Calu3 (cell line): ENCODE measurements around the gene PHF13. TPM values are rescaled to one million over a fixed set of nuclear protein-coding genes. Genes with fewer than 3 reads are reported as not detected.

Experiments used
- BruUV-seq: library from RNA; stranded (reverse); fragments of 400-500 nt; replicated peaks from 2 replicates; lab custom pipeline; 2021; lab: Mats Ljungman, UMichigan
- CTCF ChIA-PET: fragments of 300-600 bp; sonication (Branson Sonifier 250); formaldehyde crosslinking; loops from one replicate; lab custom pipeline; 2022; ENCODE audit warnings: antibody characterized with exemption; lab: Charles Lee
- DNase-seq: peaks from one replicate; pipeline ENCODE4 v3.0.0; 2022
- H3K27ac Mint-ChIP-seq: one replicate; pipeline ENCODE4 v1.8.0; 2022; ENCODE audit warnings: mixed read lengths; ENCODE audit not compliant: unreplicated experiment
- H3K27me3 Mint-ChIP-seq: one replicate; pipeline ENCODE4 v1.8.0; 2022; ENCODE audit warnings: mixed read lengths; ENCODE audit not compliant: unreplicated experiment
- H3K36me3 Mint-ChIP-seq: one replicate; pipeline ENCODE4 v1.8.0; 2022; ENCODE audit warnings: mild to moderate bottlenecking, moderate library complexity, mixed read lengths; ENCODE audit not compliant: insufficient read depth, unreplicated experiment
- H3K4me1 Mint-ChIP-seq: one replicate; pipeline ENCODE4 v1.8.0; 2022; ENCODE audit warnings: mild to moderate bottlenecking, low read depth, mixed read lengths; ENCODE audit not compliant: unreplicated experiment
- H3K4me3 Mint-ChIP-seq: one replicate; pipeline ENCODE4 v1.8.0; 2022; ENCODE audit warnings: mild to moderate bottlenecking, low read depth, moderate library complexity, mixed read lengths; ENCODE audit not compliant: unreplicated experiment
- H3K9me3 Mint-ChIP-seq: one replicate; pipeline ENCODE4 v1.8.0; 2022; ENCODE audit warnings: low read depth, mixed read lengths; ENCODE audit not compliant: unreplicated experiment
- CTCF ChIP-seq: fragments of 200-600 bp; IDR thresholded peaks from one replicate; pipeline ENCODE4 v1.8.0; 2022; ENCODE audit warnings: antibody characterized with exemption; ENCODE audit not compliant: unreplicated experiment
- intact Hi-C: fragments of 100-400 bp; cut with micrococcal nuclease; formaldehyde crosslinking; loops from one replicate; pipeline ENCODE4 v1.10.0; 2022; ENCODE audit not compliant: unreplicated experiment
- total RNA-seq: library from RNA; stranded (reverse); gene quantifications from 2 replicates; pipeline ENCODE4 v1.2.3, GENCODE V29; 2022

Gene PHF13
- total RNA-seq, 1 experiment from 2014 or later: 14.5 TPM

GRCh38 chr1:6667139-6667538 is 53.6 kb downstream of the PHF13 start:
- no peaks in the 10 kb centered on the region for H3K36me3 Mint-ChIP-seq
- CTCF ChIA-PET: no interaction called here
- H3K27me3 Mint-ChIP-seq: no peaks in the 10 kb centered on the region
- BruUV-seq: no TSS peak
- H3K27ac Mint-ChIP-seq: no peak overlapping the region
- intact Hi-C loops: no loop called here
- H3K4me3 Mint-ChIP-seq: no peak overlapping the region
- no peak for TF ChIP-seq CTCF
- H3K4me1 Mint-ChIP-seq: no peaks in the 10 kb centered on the region
- H3K9me3 Mint-ChIP-seq: no peaks in the 10 kb centered on the region
- no peak for DNase-seq

GRCh38 chr1:6668503-6668902 is 55.0 kb downstream of the PHF13 start:
- Mint-ChIP-seq H3K4me3 (no peak overlapping the region), H3K4me1 (no peaks in the 10 kb centered on the region), H3K9me3 (no peaks in the 10 kb centered on the region), H3K27me3 (no peaks in the 10 kb centered on the region), H3K27ac (no peak overlapping the region), H3K36me3 (no peaks in the 10 kb centered on the region)
- BruUV-seq: no TSS peak
- intact Hi-C loops: no loop called here
- CTCF ChIA-PET: no interaction called here
- DNase-seq: no peak
- no peak for TF ChIP-seq CTCF

DNA sequence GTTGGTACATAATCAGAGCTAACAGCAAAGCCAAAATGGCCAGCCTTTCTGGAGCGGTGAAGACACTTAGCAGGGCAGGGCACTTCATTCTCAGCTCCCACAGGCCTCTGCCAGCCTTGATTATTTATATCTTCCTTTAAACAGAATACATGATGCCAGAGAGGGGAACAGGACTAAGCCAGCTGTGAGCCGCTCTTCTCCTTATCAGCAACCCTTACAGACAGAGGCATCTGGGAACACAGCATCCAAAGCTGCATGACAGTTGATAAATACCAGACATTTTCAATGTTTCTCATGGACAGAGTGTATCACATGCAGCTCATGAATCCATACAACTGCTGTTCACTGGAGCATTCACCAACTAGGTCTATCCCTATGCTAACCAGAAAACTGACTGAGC is 59.0 kb downstream of the PHF13 start:
- Mint-ChIP-seq H3K27ac (no peak overlapping the region), H3K4me3 (no peak overlapping the region), H3K27me3 (no peaks in the 10 kb centered on the region), H3K4me1 (no peaks in the 10 kb centered on the region), H3K9me3 (no peaks in the 10 kb centered on the region), H3K36me3 (no peaks in the 10 kb centered on the region)
- intact Hi-C loops: no loop called here
- no peak for TF ChIP-seq CTCF
- CTCF ChIA-PET: no interaction called here
- BruUV-seq: no TSS peak
- DNase-seq: no peak

Other genes with a start within 250 kb of the PHF13 start
- 32.1 and 36.2 TPM in 2 replicates for gene ACOT7, start 220.0 kb upstream of the PHF13 start, total RNA-seq
- not detected in 2 replicates for gene HES2, start 193.8 kb upstream of the PHF13 start, total RNA-seq
- gene ESPN, start 189.0 kb upstream of the PHF13 start, total RNA-seq: 2.2 and 3.4 TPM in 2 replicates
- 6.4 and 10.1 TPM in 2 replicates for gene TNFRSF25, start 147.6 kb upstream of the PHF13 start, total RNA-seq
- 5.1 and 7.8 TPM in 2 replicates for gene PLEKHG5, start 122.1 kb upstream of the PHF13 start, total RNA-seq
- gene NOL9, start 59.2 kb upstream of the PHF13 start, total RNA-seq: 27.2 and 30.4 TPM in 2 replicates
- not detected in 2 replicates for gene TAS1R1, start 58.4 kb upstream of the PHF13 start, total RNA-seq
- 24.4 and 25.2 TPM in 2 replicates for gene ZBTB48, start 33.7 kb upstream of the PHF13 start, total RNA-seq
- 21.8 and 23.5 TPM in 2 replicates for gene KLHL21, start 10.9 kb upstream of the PHF13 start, total RNA-seq
- 11.4 and 11.5 TPM in 2 replicates for gene THAP3, start 11.1 kb downstream of the PHF13 start, total RNA-seq
- gene DNAJC11, start 88.1 kb downstream of the PHF13 start, total RNA-seq: 57.3 and 64.0 TPM in 2 replicates
- gene CAMTA1, start 171.7 kb downstream of the PHF13 start, total RNA-seq: 50.3 and 55.1 TPM in 2 replicates